SU-DHL-6 (cell line): Measurements from ENCODE around the gene DYNC2H1.

ENCODE experiments used
- EZH2phosphoT487 ChIP-seq: fragments of 200-600 bp; sonication (generic), shearing (Covaris generic); conservative IDR thresholded peaks from 2 replicates; pipeline ENCODE4 v1.6.1; 2018; ENCODE audit warnings: mild to moderate bottlenecking, antibody characterized with exemption, low read length, moderate library complexity, mixed read lengths
- TF ChIP-seq, protein P1 (sequence below): fragments of 200-600 bp; sonication (generic); IDR thresholded peaks from one replicate; pipeline ENCODE4 v1.5.1; 2017; ENCODE audit warnings: antibody characterized with exemption, mild to moderate bottlenecking, low read length, moderate library complexity; ENCODE audit not compliant: insufficient read depth, poor library complexity, severe bottlenecking

- TF ChIP-seq, protein P1, sequence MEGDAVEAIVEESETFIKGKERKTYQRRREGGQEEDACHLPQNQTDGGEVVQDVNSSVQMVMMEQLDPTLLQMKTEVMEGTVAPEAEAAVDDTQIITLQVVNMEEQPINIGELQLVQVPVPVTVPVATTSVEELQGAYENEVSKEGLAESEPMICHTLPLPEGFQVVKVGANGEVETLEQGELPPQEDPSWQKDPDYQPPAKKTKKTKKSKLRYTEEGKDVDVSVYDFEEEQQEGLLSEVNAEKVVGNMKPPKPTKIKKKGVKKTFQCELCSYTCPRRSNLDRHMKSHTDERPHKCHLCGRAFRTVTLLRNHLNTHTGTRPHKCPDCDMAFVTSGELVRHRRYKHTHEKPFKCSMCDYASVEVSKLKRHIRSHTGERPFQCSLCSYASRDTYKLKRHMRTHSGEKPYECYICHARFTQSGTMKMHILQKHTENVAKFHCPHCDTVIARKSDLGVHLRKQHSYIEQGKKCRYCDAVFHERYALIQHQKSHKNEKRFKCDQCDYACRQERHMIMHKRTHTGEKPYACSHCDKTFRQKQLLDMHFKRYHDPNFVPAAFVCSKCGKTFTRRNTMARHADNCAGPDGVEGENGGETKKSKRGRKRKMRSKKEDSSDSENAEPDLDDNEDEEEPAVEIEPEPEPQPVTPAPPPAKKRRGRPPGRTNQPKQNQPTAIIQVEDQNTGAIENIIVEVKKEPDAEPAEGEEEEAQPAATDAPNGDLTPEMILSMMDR: no peak
- no peak for TF ChIP-seq EZH2phosphoT487
These were observed 218.5 kb downstream of the DYNC2H1 start for GRCh38 chr11:103327721-103328120.
